Measurements from ENCODE around the gene REEP2. TPM values are rescaled to one million over a fixed set of nuclear protein-coding genes. Genes with fewer than 3 reads are reported as not detected.

The REEP2 gene
- total RNA-seq, 1 donor from 2014 or later: 30.6 TPM

- peak overlapping the region; percentile 87 for H3K4me3 ChIP-seq (ENCODE audit: low read depth, low read length)
- peak; percentile 32 for TF ChIP-seq CTCF (conservative IDR thresholded peaks at IDR 0.05; ENCODE audit: low read depth, low read length)
- DNase-seq (ENCODE audit: low read depth): no peak
These were observed 24.7 kb downstream of the REEP2 start for GRCh38 chr5:138463419-138464007.

- DNase-seq (ENCODE audit: low read depth): no peak
- TF ChIP-seq CTCF (conservative IDR thresholded peaks at IDR 0.05; ENCODE audit: low read depth, low read length): peak; percentile 69
- peak overlapping the region; percentile 87 for H3K4me3 ChIP-seq (ENCODE audit: low read depth, low read length)
These were observed 25.1 kb downstream of the REEP2 start for GRCh38 chr5:138464008-138464387.

GRCh38 chr5:138464388-138465260 is 25.8 kb downstream of the REEP2 start:
- DNase-seq (ENCODE audit: low read depth): peak; percentile 87
- TF ChIP-seq CTCF (conservative IDR thresholded peaks at IDR 0.05; ENCODE audit: low read depth, low read length): peak; percentile 2
- peak overlapping the region; percentile 87 for H3K4me3 ChIP-seq (ENCODE audit: low read depth, low read length)

GRCh38 chr5:138465261-138466124 is 26.6 kb downstream of the REEP2 start, which contains the start of gene EGR1:
EGR1 (plus strand) TSS chr5:138465479; CDS start chr5:138465762, 283 bp downstream.
- peak within 1 kb of the TSS; percentile 87 for H3K4me3 ChIP-seq (ENCODE audit: low read depth, low read length)
- no peak for TF ChIP-seq CTCF (conservative IDR thresholded peaks at IDR 0.05; ENCODE audit: low read depth, low read length)
- peak; percentile 52 for DNase-seq (ENCODE audit: low read depth)

GRCh38 chr5:138466125-138466899 is 27.5 kb downstream of the REEP2 start:
- H3K4me3 ChIP-seq (ENCODE audit: low read depth, low read length): peak overlapping the region; percentile 87
- no peak for TF ChIP-seq CTCF (conservative IDR thresholded peaks at IDR 0.05; ENCODE audit: low read depth, low read length)
- no peak for DNase-seq (ENCODE audit: low read depth)
